HEK293T (cell line): ENCODE results near the gene TUBE1.

Experiments used
- CTCF ChIA-PET: fragments of 350-600 bp; formaldehyde crosslinking; extraction: SDS; loops from one replicate; lab custom pipeline; 2021; ENCODE audit warnings: antibody characterized with exemption, inconsistent platforms; lab: Yijun Ruan, JAX
- POLR2A ChIA-PET: fragments of 350-600 bp; formaldehyde crosslinking; extraction: SDS; loops from one replicate; lab custom pipeline; 2020; ENCODE audit warnings: antibody characterized with exemption, inconsistent platforms; lab: Yijun Ruan, JAX
- DNase-seq: peaks from one replicate; pipeline ENCODE4 v3.0.0; 2012; ENCODE audit warnings: mixed read lengths; ENCODE audit errors: extremely low spot score
- ARNT ChIP-seq: fragments of 450-650 bp; IDR thresholded peaks from 2 replicates; pipeline ENCODE4 v1.6.1; 2017; ENCODE audit warnings: mild to moderate bottlenecking
- BHLHE40 ChIP-seq: fragments of 450-650 bp; IDR thresholded peaks from 2 replicates; pipeline ENCODE4 v1.6.1; 2016; ENCODE audit warnings: mild to moderate bottlenecking, moderate library complexity, borderline replicate concordance
- CTBP1 ChIP-seq: fragments of 450-650 bp; IDR thresholded peaks from 2 replicates; pipeline ENCODE4 v1.6.1; 2016; ENCODE audit warnings: borderline replicate concordance
- ELF4 ChIP-seq: fragments of 450-650 bp; IDR thresholded peaks from 2 replicates; pipeline ENCODE4 v1.6.1; 2017; ENCODE audit warnings: antibody characterized with exemption
- FOXA1 ChIP-seq: fragments of 450-650 bp; IDR thresholded peaks from 2 replicates; pipeline ENCODE4 v1.6.1; 2016; ENCODE audit warnings: mild to moderate bottlenecking
- FOXK2 ChIP-seq: fragments of 450-650 bp; IDR thresholded peaks from 2 replicates; pipeline ENCODE4 v1.6.1; 2016; ENCODE audit warnings: mild to moderate bottlenecking
- FOXM1 ChIP-seq: fragments of 450-650 bp; IDR thresholded peaks from 2 replicates; pipeline ENCODE4 v1.6.1; 2017; ENCODE audit warnings: mild to moderate bottlenecking, borderline replicate concordance
- HDGF ChIP-seq: fragments of 450-650 bp; IDR thresholded peaks from 2 replicates; pipeline ENCODE4 v1.6.1; 2017; ENCODE audit warnings: antibody characterized with exemption, borderline replicate concordance
- L3MBTL2 ChIP-seq: fragments of 450-650 bp; conservative IDR thresholded peaks from 2 replicates; pipeline ENCODE4 v1.6.1; 2016; ENCODE audit warnings: mild to moderate bottlenecking
- LEF1 ChIP-seq: fragments of 450-650 bp; IDR thresholded peaks from 2 replicates; pipeline ENCODE4 v1.6.1; 2017; ENCODE audit warnings: mild to moderate bottlenecking, borderline replicate concordance
- NFRKB ChIP-seq: fragments of 450-650 bp; IDR thresholded peaks from 2 replicates; pipeline ENCODE4 v1.6.1; 2016; ENCODE audit warnings: mild to moderate bottlenecking, moderate library complexity
- PKNOX1 ChIP-seq: fragments of 450-650 bp; IDR thresholded peaks from 2 replicates; pipeline ENCODE4 v1.6.1; 2016
- SP1 ChIP-seq: fragments of 450-650 bp; IDR thresholded peaks from 2 replicates; pipeline ENCODE4 v1.6.1; 2017
- SUZ12 ChIP-seq: fragments of 450-650 bp; IDR thresholded peaks from 2 replicates; pipeline ENCODE4 v1.6.1; 2016; ENCODE audit warnings: mild to moderate bottlenecking
- TARDBP ChIP-seq: fragments of 450-650 bp; IDR thresholded peaks from 2 replicates; pipeline ENCODE4 v1.6.1; 2016
- ZNF384 ChIP-seq: fragments of 450-650 bp; IDR thresholded peaks from 2 replicates; pipeline ENCODE4 v1.6.1; 2016

Gene TUBE1

GRCh38 chr6:112036088-112036637 lies 51.1 kb downstream of the TUBE1 start:
- POLR2A ChIA-PET: no interaction called here
- CTCF ChIA-PET: no interaction called here
- TF ChIP-seq FOXK2: no peak
- no peak for TF ChIP-seq L3MBTL2
- no peak for TF ChIP-seq CTBP1
- TF ChIP-seq BHLHE40: no peak
- TF ChIP-seq ARNT: no peak
- no peak for TF ChIP-seq ELF4
- TF ChIP-seq TARDBP: no peak
- TF ChIP-seq ZNF384: no peak
- no peak for TF ChIP-seq SP1
- TF ChIP-seq NFRKB: no peak
- TF ChIP-seq FOXA1: no peak
- TF ChIP-seq SUZ12: no peak
- TF ChIP-seq PKNOX1: no peak
- TF ChIP-seq LEF1: no peak
- TF ChIP-seq FOXM1: no peak
- no peak for TF ChIP-seq HDGF
- no peak for DNase-seq

- POLR2A ChIA-PET: no interaction called here
- no peak for TF ChIP-seq FOXM1
- TF ChIP-seq PKNOX1: no peak
- TF ChIP-seq LEF1: no peak
- TF ChIP-seq BHLHE40: no peak
- no peak for TF ChIP-seq SUZ12
- TF ChIP-seq ARNT: no peak
- no peak for TF ChIP-seq SP1
- TF ChIP-seq NFRKB: no peak
- no peak for DNase-seq
- CTCF ChIA-PET: no interaction called here
These were observed 52.7 kb downstream of the TUBE1 start for GRCh38 chr6:112034616-112034995.

GRCh38 chr6:112033791-112034615 lies 53.3 kb downstream of the TUBE1 start:
- CTCF ChIA-PET: no interaction called here
- TF ChIP-seq ZNF384: no peak
- no peak for TF ChIP-seq BHLHE40
- no peak for TF ChIP-seq ELF4
- TF ChIP-seq CTBP1: no peak
- no peak for TF ChIP-seq FOXK2
- TF ChIP-seq LEF1: no peak
- no peak for TF ChIP-seq NFRKB
- no peak for TF ChIP-seq ARNT
- TF ChIP-seq SP1: no peak
- TF ChIP-seq SUZ12: no peak
- TF ChIP-seq FOXM1: no peak
- TF ChIP-seq PKNOX1: no peak
- TF ChIP-seq L3MBTL2: no peak
- no peak for TF ChIP-seq FOXA1
- TF ChIP-seq TARDBP: no peak
- no peak for TF ChIP-seq HDGF
- POLR2A ChIA-PET: no interaction called here
- DNase-seq: no peak

GRCh38 chr6:112032728-112033127 lies 54.6 kb downstream of the TUBE1 start:
- TF ChIP-seq NFRKB (no peak), FOXK2 (no peak), HDGF (no peak), SUZ12 (no peak), FOXM1 (no peak), BHLHE40 (no peak), SP1 (no peak), PKNOX1 (no peak), ZNF384 (no peak), LEF1 (no peak), TARDBP (no peak), FOXA1 (no peak), L3MBTL2 (no peak), ARNT (no peak), CTBP1 (no peak), ELF4 (no peak)
- no peak for DNase-seq
- POLR2A ChIA-PET: no interaction called here
- CTCF ChIA-PET: interaction anchor here (0.6 to 1.4 kb wide), 3 partner anchors 10 to 315 kb away, joined by 4 to 11 read pairs (median 4); no protein-coding TSS in a partner anchor

GRCh38 chr6:112031960-112032359 lies 55.3 kb downstream of the TUBE1 start:
- POLR2A ChIA-PET: no interaction called here
- no peak for DNase-seq
- TF ChIP-seq CTBP1 (no peak), ZNF384 (no peak), SUZ12 (no peak), ELF4 (no peak), HDGF (no peak), SP1 (no peak), FOXK2 (no peak), TARDBP (no peak), ARNT (no peak), BHLHE40 (no peak), NFRKB (no peak), PKNOX1 (no peak), FOXA1 (no peak), FOXM1 (no peak), L3MBTL2 (no peak), LEF1 (no peak)
- CTCF ChIA-PET: interaction anchor here (0.5 to 1.4 kb wide), 2 partner anchors 11 to 12 kb away, joined by 3 to 4 read pairs; no protein-coding TSS in a partner anchor
